ENCODE results near the gene ADTRP. TPM values are rescaled to one million over a fixed set of nuclear protein-coding genes. Genes with fewer than 3 reads are reported as not detected.
"Not testable (repeated sequence)": the region's sequence is repeated elsewhere in the genome, so short reads cannot be mapped to it uniquely, and the experiment has no call there.

The ADTRP gene
- total and polyA plus RNA-seq, 5 donors: 0.05 to 0.59 (median 0.42) TPM; not detected in 2

DNA sequence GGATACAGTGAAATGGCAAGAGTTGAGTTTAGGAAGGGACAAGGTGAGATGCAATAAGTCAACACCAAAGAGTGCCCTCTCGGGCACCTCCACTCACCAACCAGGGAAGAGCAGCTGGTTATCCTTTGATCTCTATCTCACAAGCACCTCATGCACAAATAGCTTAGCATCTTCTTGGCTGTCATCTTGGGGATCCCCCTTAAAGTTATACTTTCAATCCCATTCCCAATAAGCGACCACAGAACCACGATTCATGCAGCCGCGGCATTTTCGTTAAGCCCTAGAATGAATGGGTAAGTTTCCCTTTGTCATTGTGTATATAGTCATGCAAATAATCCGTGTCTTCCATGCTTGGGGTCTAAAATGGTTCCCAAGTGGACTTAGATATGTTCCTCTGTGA is 73.5 kb downstream of the ADTRP start:
- H3K4me3 ChIP-seq (ENCODE audit: low read length): no peak overlapping the region
- DNase-seq (no peak), ATAC-seq (no peak)
- intact Hi-C loops (cut with DNase I): no loop called here
- no peaks in the 10 kb centered on the region for H3K4me1 ChIP-seq (ENCODE audit: control insufficient read depth, insufficient read depth, low read length)
- H3K9me3 ChIP-seq (ENCODE audit: control insufficient read depth, low read length): no peaks in the 10 kb centered on the region
- no peaks in the 10 kb centered on the region for H3K27me3 ChIP-seq (ENCODE audit: control insufficient read depth, insufficient read depth)
- WGBS: 94% methylated on average over 7 of the region's 7 CpGs
- no peak overlapping the region for H3K27ac ChIP-seq (ENCODE audit: low read length)

DNA sequence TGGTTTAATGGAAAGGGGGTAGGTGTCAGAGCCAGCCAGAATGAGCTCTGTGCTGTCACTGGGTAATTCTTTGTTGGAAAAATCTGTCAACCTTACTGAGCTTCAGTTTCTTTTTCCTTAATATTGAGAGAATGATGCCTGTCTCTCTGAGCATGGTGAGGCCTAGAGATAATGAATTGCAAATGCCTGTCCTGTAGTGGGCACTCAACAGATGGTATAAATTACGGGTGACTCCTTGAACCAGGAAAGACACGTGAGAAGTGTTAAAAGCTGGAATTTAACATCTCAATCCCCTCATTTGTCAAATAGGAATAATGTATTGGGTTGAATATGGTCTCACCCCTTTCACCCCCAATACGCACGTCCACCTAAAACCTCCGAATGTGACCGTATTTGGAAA is 74.9 kb downstream of the ADTRP start:
- Histone ChIP-seq H3K27ac (ENCODE audit: low read length) (no peak overlapping the region), H3K4me3 (ENCODE audit: low read length) (no peak overlapping the region), H3K9me3 (ENCODE audit: control insufficient read depth, low read length) (no peaks in the 10 kb centered on the region), H3K27me3 (ENCODE audit: control insufficient read depth, insufficient read depth) (no peaks in the 10 kb centered on the region), H3K4me1 (ENCODE audit: control insufficient read depth, insufficient read depth, low read length) (no peaks in the 10 kb centered on the region)
- intact Hi-C loops (cut with DNase I): no loop called here
- ATAC-seq: no peak
- DNase-seq: no peak
- 95% methylated on average over 6 of the region's 6 CpGs for WGBS

DNA sequence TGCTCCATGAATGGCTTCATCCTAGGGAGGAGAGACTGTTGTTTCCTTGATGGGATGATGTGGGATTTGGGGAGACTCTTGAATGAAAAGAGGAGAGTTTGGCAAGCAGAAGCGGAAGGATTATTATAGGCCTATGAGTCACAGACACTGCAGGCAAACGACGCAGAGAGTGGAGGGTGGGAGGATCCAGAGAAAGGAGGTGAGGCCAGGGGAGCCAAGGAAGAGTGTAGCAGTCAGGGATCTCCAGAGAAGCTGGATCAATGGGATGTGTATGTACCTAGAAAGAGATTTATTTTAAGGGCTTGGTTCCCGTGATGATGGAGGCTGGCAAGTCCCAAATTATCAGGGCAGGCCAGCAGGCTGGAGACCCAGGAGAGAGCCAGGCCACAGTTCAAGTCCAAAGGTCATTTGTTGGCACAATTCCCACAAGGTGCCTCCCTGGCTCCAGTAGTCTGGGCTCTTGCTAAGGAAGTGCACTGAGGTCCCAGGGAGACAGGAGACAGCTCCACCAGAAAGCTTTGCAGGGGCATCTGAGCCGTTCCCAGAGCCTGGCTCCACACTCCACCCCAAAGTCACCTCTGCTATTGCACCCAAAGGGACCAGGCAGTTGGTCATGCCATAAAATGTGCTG is 76.0 kb downstream of the ADTRP start:
- no peak for DNase-seq
- 57% methylated on average over 5 of the region's 5 CpGs for WGBS

DNA sequence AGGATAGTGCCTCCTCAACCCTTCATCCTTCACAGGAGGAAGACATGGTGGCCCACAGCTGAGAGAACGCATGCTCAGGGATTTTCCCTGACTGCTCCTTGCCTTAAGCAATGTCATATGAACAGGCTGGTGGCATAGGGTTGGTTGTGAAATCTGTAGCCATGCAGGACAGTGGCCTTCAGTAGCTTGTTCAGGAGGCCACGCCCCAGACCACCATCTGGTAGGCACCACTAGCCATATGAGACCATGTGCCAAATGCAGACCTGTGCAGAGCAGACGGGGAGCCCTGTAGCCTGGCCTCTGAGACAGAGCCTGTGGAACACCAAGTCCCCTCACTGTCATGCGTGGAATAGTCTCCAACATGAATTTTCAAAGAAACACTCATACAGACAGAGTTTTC is 76.5 kb downstream of the ADTRP start:
- intact Hi-C loops (cut with DNase I): no loop called here
- DNase-seq (no peak), ATAC-seq (peak in 1 of 2 donors; percentile 13)
- H3K4me3 ChIP-seq (ENCODE audit: low read length): no peak overlapping the region
- no peak overlapping the region for H3K27ac ChIP-seq (ENCODE audit: low read length)
- H3K9me3 ChIP-seq (ENCODE audit: control insufficient read depth, low read length): no peaks in the 10 kb centered on the region
- H3K27me3 ChIP-seq (ENCODE audit: control insufficient read depth, insufficient read depth): no peaks in the 10 kb centered on the region
- 95% methylated on average over 4 of the region's 4 CpGs for WGBS
- no peaks in the 10 kb centered on the region for H3K4me1 ChIP-seq (ENCODE audit: control insufficient read depth, insufficient read depth, low read length)

More for the DNA sequence above, 76.0 kb downstream of the ADTRP start:
- intact Hi-C loops (cut with DNase I): no loop called here
- peak; percentile 39 to 51 for ATAC-seq
- H3K27ac ChIP-seq (ENCODE audit: low read length): no peak overlapping the region
- H3K4me1 ChIP-seq (ENCODE audit: control insufficient read depth, insufficient read depth, low read length): no peaks in the 10 kb centered on the region
- no peaks in the 10 kb centered on the region for H3K9me3 ChIP-seq (ENCODE audit: control insufficient read depth, low read length)
- no peaks in the 10 kb centered on the region for H3K27me3 ChIP-seq (ENCODE audit: control insufficient read depth, insufficient read depth)
- no peak overlapping the region for H3K4me3 ChIP-seq (ENCODE audit: low read length)

DNA sequence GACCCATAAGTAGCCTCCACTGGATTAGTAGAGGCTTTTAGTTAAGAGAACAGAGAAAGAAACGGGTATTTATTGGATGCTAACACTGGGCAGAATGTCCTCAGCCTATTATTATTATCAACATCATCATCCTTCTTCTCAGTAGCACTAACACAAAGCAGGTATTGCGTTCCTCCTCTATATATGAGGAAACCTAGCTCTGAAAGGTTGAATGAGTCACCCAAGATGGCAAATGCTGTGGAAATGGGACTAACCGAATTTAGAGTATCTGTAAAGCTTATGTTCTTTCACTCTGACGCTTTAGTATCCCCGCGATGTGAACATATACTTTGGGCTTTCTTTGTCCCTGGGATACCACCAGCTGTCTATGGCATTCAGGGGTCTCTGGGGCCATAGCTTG is 77.0 kb downstream of the ADTRP start:
- H3K27me3 ChIP-seq (ENCODE audit: control insufficient read depth, insufficient read depth): no peaks in the 10 kb centered on the region
- WGBS: 90% methylated on average over 6 of the region's 6 CpGs
- H3K4me1 ChIP-seq (ENCODE audit: control insufficient read depth, insufficient read depth, low read length): no peaks in the 10 kb centered on the region
- no peak for DNase-seq
- no peak overlapping the region for H3K27ac ChIP-seq (ENCODE audit: low read length)
- no peak for ATAC-seq
- H3K4me3 ChIP-seq (ENCODE audit: low read length): no peak overlapping the region
- intact Hi-C loops (cut with DNase I): no loop called here
- H3K9me3 ChIP-seq (ENCODE audit: control insufficient read depth, low read length): no peaks in the 10 kb centered on the region

DNA sequence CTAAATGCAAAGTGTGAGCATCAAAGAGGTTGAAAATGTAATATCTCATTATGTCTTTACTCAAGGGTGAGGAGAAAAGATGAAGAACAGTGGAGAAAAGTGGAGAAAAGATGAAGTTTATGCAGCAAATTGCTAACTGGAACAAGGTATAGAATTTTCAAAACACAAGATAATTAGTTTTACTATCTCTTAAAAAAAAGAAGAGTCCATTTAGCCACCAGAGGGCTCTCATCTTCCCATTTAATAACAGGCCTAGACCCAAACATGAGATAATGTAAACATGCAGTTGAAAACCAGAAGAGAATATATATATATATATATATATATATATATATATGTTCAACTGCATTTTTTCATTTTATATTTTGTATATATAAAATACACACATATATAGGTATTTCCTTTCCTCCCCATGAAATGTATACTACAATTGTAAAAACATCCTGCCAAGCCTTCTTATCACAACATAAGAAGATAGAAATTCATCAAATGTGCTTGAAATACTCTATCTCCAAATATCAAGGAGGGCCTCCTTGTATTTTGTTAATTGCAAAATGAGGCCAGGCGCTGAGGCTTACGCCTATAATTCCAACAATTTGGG is 78.4 kb downstream of the ADTRP start:
- DNase-seq: no peak

DNA sequence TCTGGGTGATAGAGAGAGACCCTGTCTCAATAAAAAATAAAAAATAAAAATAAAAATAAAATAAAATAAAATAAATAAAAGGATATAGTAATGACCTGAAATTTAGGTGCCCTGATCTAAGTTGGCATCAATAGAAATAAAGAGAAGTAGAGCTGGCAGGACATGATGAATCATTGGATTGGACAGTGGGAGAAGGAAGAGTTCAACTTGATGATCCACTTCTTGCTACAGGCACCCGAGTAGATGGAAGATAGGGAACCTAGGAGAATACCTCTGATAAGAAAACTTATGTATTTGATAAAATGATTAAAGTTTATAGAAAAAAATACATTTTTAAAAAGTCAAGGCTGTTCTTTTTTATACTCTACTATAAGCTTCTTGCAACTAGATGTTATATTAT is 79.0 kb downstream of the ADTRP start:
- no peaks in the 10 kb centered on the region for H3K4me1 ChIP-seq (ENCODE audit: control insufficient read depth, insufficient read depth, low read length)
- 33% methylated on average over 1 of the region's 1 CpG for WGBS
- no peak for ATAC-seq
- no peaks in the 10 kb centered on the region for H3K27me3 ChIP-seq (ENCODE audit: control insufficient read depth, insufficient read depth)
- intact Hi-C loops (cut with DNase I): no loop called here
- H3K27ac ChIP-seq (ENCODE audit: low read length): no peak overlapping the region
- H3K4me3 ChIP-seq (ENCODE audit: low read length): no peak overlapping the region
- no peaks in the 10 kb centered on the region for H3K9me3 ChIP-seq (ENCODE audit: control insufficient read depth, low read length)
- DNase-seq: no peak

More for the DNA sequence above, 78.4 kb downstream of the ADTRP start:
- ATAC-seq: no peak
- intact Hi-C loops (cut with DNase I): no loop called here
- no peaks in the 10 kb centered on the region for H3K4me1 ChIP-seq (ENCODE audit: control insufficient read depth, insufficient read depth, low read length)
- H3K27ac ChIP-seq (ENCODE audit: low read length): no peak overlapping the region
- no peak overlapping the region for H3K4me3 ChIP-seq (ENCODE audit: low read length)
- no peaks in the 10 kb centered on the region for H3K27me3 ChIP-seq (ENCODE audit: control insufficient read depth, insufficient read depth)
- H3K9me3 ChIP-seq (ENCODE audit: control insufficient read depth, low read length): no peaks in the 10 kb centered on the region
- over 99% methylated on average over 2 of the region's 2 CpGs for WGBS

DNA sequence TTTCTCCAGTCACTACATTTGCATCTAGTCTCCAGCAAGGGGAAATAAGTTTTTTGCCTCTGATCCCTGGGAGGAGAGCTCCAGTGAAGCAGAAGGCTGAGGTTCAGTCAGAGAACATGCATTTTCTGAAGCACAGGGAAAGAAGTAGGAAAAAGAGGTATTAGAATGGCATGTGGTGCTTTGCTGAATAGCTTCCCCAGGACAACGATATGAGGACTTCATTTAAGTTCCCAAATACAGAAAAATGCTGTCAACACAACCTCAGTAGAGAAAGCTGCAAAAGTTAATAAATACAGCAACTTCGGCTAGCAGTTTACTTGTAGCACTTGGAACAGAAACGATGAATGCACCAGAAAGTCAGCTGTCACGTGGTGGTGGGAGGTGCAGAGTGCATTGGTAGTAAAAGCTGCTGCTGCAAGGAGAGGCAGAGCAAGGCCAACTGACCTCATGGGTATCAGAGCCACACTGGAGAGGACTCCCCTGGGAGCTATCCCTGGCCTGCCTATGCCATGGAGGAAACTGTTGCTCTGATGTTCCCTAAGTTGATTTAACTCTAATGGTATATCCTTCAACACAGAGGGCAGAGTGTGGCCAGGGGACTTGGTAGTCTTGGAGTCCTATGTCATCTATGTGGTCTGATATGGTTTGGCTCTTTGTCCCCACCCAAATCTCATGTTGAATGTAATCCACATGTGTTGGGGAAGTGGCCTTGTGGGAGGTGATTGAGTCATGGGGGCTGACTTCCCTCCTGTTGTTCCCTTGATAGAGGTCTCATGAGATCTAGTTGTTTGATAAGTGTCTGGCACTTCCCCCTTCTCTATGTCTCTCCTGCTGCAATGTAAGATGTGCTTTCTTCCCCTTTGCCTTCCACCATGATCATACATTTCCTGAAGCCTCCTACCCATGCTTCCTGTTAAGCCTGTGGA is 85.9 kb downstream of the ADTRP start:
- WGBS: 66% methylated on average over 4 of the region's 4 CpGs
- Histone ChIP-seq H3K27me3 (ENCODE audit: control insufficient read depth, insufficient read depth) (no peaks in the 10 kb centered on the region), H3K9me3 (ENCODE audit: control insufficient read depth, low read length) (no peaks in the 10 kb centered on the region), H3K4me3 (ENCODE audit: low read length) (no peak overlapping the region), H3K27ac (ENCODE audit: low read length) (no peak overlapping the region), H3K4me1 (ENCODE audit: control insufficient read depth, insufficient read depth, low read length) (no peaks in the 10 kb centered on the region)
- no peak for DNase-seq
- ATAC-seq: no peak
- intact Hi-C loops (cut with DNase I): no loop called here

DNA sequence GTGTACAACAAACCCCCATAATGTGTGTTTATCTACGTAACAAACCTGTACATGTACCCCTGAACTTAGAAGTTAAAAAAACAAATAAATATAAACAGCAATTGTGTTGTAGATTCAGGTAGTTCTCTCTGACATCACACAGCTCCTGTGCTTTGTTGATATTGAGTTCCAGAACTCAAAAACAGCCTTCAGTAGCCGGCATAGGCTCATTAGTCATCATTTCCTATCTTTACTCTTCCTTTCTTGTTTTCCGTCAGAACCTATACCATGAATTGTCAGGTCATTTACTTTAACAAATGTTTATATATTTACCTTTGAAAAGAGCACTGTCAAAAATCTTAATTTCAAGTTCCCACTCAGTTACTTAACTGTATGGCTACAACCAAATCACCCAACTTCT is 88.8 kb downstream of the ADTRP start:
- Histone ChIP-seq H3K27ac (ENCODE audit: low read length) (no peak overlapping the region), H3K27me3 (ENCODE audit: control insufficient read depth, insufficient read depth) (no peaks in the 10 kb centered on the region), H3K9me3 (ENCODE audit: control insufficient read depth, low read length) (no peaks in the 10 kb centered on the region), H3K4me1 (ENCODE audit: control insufficient read depth, insufficient read depth, low read length) (no peaks in the 10 kb centered on the region), H3K4me3 (ENCODE audit: low read length) (no peak overlapping the region)
- 88% methylated on average over 3 of the region's 3 CpGs for WGBS
- ATAC-seq: no peak
- no peak for DNase-seq
- intact Hi-C loops (cut with DNase I): no loop called here

DNA sequence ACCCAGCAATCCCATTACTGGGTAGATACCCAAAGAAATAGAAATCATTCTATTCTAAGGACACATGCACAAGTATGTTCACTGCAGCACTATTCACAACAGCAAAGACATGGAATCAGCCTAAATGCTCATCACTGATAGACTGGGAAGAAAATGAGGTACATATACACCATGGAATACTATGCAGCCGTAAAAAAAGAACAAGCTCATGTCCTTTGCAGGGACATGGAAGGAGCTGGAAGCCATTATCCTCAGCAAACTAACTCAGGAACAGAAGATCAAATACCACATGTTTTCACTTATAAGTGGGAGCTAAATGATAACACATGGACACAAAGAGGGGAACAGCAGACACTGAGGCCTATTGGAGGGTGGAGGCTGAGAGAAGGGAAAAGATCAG is 89.2 kb downstream of the ADTRP start:
- H3K27me3 ChIP-seq (ENCODE audit: control insufficient read depth, insufficient read depth); intact Hi-C loops (cut with DNase I); H3K4me3 ChIP-seq (ENCODE audit: low read length); H3K4me1 ChIP-seq (ENCODE audit: control insufficient read depth, insufficient read depth, low read length); H3K9me3 ChIP-seq (ENCODE audit: control insufficient read depth, low read length); H3K27ac ChIP-seq (ENCODE audit: low read length); ATAC-seq; DNase-seq: not testable (repeated sequence)
- WGBS: 97% methylated on average over 1 of the region's 1 CpG

DNA sequence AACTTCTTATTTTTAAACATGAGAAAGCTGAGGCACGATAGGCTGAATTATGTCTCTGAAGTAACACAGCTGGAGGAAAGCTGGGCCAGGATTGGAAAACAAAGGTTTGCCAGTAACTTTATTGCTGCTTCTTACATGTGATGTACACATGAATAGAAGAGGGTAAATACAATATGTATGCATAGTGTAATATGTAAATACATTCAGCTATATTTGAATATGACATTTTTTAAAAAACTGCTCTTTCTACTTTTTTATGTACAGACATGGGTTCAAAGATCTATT is 90.2 kb downstream of the ADTRP start:
- 50% methylated on average over 1 of the region's 1 CpG for WGBS

More for the DNA sequence above, 90.2 kb downstream of the ADTRP start:
- intact Hi-C loops (cut with DNase I): no loop called here
- Histone ChIP-seq H3K4me1 (ENCODE audit: control insufficient read depth, insufficient read depth, low read length) (no peaks in the 10 kb centered on the region), H3K27ac (ENCODE audit: low read length) (no peak overlapping the region), H3K9me3 (ENCODE audit: control insufficient read depth, low read length) (no peaks in the 10 kb centered on the region), H3K27me3 (ENCODE audit: control insufficient read depth, insufficient read depth) (no peaks in the 10 kb centered on the region), H3K4me3 (ENCODE audit: low read length) (no peak overlapping the region)
- ATAC-seq (no peak), DNase-seq (no peak)

Measured in right cardiac atrium (tissue), 5 donors.